Ishikawa (cell line): ENCODE measurements around the gene BET1L.

ENCODE experiments used
- CEBPB ChIP-seq: IDR thresholded peaks from 2 replicates; pipeline ENCODE4 v1.6.1; 2012
- EGR1 ChIP-seq: IDR thresholded peaks from 2 replicates; pipeline ENCODE4 v1.6.1; 2012
- MAX ChIP-seq: IDR thresholded peaks from 2 replicates; pipeline ENCODE4 v1.6.1; 2012
- REST ChIP-seq: IDR thresholded peaks from 2 replicates; pipeline ENCODE4 v1.6.1; 2012; ENCODE audit warnings: low read depth, mild to moderate bottlenecking
- TAF1 ChIP-seq: IDR thresholded peaks from 2 replicates; pipeline ENCODE4 v1.6.1; 2012; ENCODE audit warnings: low read depth, mild to moderate bottlenecking
- TCF12 ChIP-seq: IDR thresholded peaks from 2 replicates; pipeline ENCODE4 v1.6.1; 2012; ENCODE audit warnings: low read depth
- USF1 ChIP-seq: IDR thresholded peaks from 2 replicates; pipeline ENCODE4 v1.6.1; 2012

- TF ChIP-seq EGR1 (no peak), TCF12 (no peak), REST (no peak), TAF1 (no peak), MAX (no peak), USF1 (no peak), CEBPB (no peak)
Observed at GRCh38 chr11:225734-226453, 18.7 kb upstream of the BET1L start.
